IMR-90 (cell line): ENCODE results near the gene DPP10. TPM values are rescaled to one million over a fixed set of nuclear protein-coding genes. Genes with fewer than 3 reads are reported as not detected.

Experiments
- ATAC-seq: fragments of 200-7000 bp; cut with Tn5 transposase; 2 replicates; pipeline ENCODE4 v1.9.1; 2020; ENCODE audit warnings: low read depth, mild to moderate bottlenecking, moderate library complexity
- BruUV-seq: library from RNA; stranded (reverse); fragments of 400-500 nt; replicated peaks from 2 replicates; lab custom pipeline; 2021; lab: Mats Ljungman, UMichigan
- CTCF ChIA-PET: fragments of 300-600 bp; formaldehyde crosslinking; extraction: SDS; loops from one replicate; lab custom pipeline; 2021; ENCODE audit warnings: antibody characterized with exemption; lab: Yijun Ruan, JAX
- POLR2A ChIA-PET: fragments of 300-600 bp; sonication (Branson Sonifier 250); formaldehyde crosslinking; loops from one replicate; lab custom pipeline; 2022; ENCODE audit warnings: antibody characterized with exemption; ENCODE audit not compliant: unreplicated experiment; lab: Charles Lee
- DNase-seq: peaks from one replicate; pipeline ENCODE4 v3.0.0; 2013
- H2AFZ ChIP-seq: replicated peaks from 2 replicates; pipeline ENCODE3; 2013; ENCODE audit warnings: low read length, mild to moderate bottlenecking; ENCODE audit not compliant: poor library complexity
- H2AK5ac ChIP-seq: 2 replicates; pipeline ENCODE4 v1.6.1; 2013; ENCODE audit warnings: low read depth, low read length, inconsistent platforms
- H2AK9ac ChIP-seq: replicated peaks from 2 replicates; pipeline ENCODE3; 2013; ENCODE audit warnings: mild to moderate bottlenecking, low read depth, low read length, moderate library complexity; ENCODE audit not compliant: poor library complexity
- H2BK120ac ChIP-seq: 2 replicates; pipeline ENCODE4 v1.6.1; 2013; ENCODE audit warnings: low read depth, low read length, inconsistent platforms
- H2BK15ac ChIP-seq: 3 replicates; pipeline ENCODE4 v1.6.1; 2013; ENCODE audit warnings: low read depth, low read length, inconsistent platforms
- H2BK20ac ChIP-seq: 2 replicates; pipeline ENCODE4 v1.6.1; 2013; ENCODE audit warnings: low read depth, mild to moderate bottlenecking, inconsistent platforms, low read length, moderate library complexity
- H2BK5ac ChIP-seq: 2 replicates; pipeline ENCODE4 v1.6.1; 2013; ENCODE audit warnings: mild to moderate bottlenecking, low read depth, low read length, inconsistent platforms; ENCODE audit not compliant: poor library complexity, severe bottlenecking
- H3K14ac ChIP-seq: replicated peaks from 2 replicates; pipeline ENCODE4 v1.6.1; 2013; ENCODE audit warnings: low read depth, low read length, inconsistent platforms
- H3K18ac ChIP-seq: 2 replicates; pipeline ENCODE4 v1.6.1; 2013; ENCODE audit warnings: low read depth, low read length, control low read depth
- H3K23ac ChIP-seq: 2 replicates; pipeline ENCODE4 v1.6.1; 2013; ENCODE audit warnings: low read depth, low read length, inconsistent platforms
- H3K27ac ChIP-seq: 2 replicates; pipeline ENCODE4 v1.5.1; 2013; ENCODE audit warnings: mild to moderate bottlenecking, control low read depth, low read length; ENCODE audit not compliant: insufficient read depth
- H3K27me3 ChIP-seq: 2 replicates; pipeline ENCODE4 v1.6.1; 2013; ENCODE audit warnings: low read length; ENCODE audit not compliant: control insufficient read depth, insufficient read depth
- H3K36me3 ChIP-seq: 2 replicates; pipeline ENCODE4 v1.6.1; 2013; ENCODE audit warnings: low read length, mixed read lengths; ENCODE audit not compliant: control insufficient read depth, insufficient read depth
- H3K4ac ChIP-seq: 2 replicates; pipeline ENCODE4 v1.6.1; 2013; ENCODE audit warnings: low read depth, low read length, inconsistent platforms
- H3K4me1 ChIP-seq: 2 replicates; pipeline ENCODE4 v1.6.1; 2013; ENCODE audit warnings: low read length, mixed read lengths; ENCODE audit not compliant: control insufficient read depth, insufficient read depth
- H3K4me2 ChIP-seq: 2 replicates; pipeline ENCODE4 v1.6.1; 2013; ENCODE audit warnings: low read depth, mild to moderate bottlenecking, control low read depth, low read length, moderate library complexity
- H3K4me3 ChIP-seq: 2 replicates; pipeline ENCODE4 v1.5.1; 2013; ENCODE audit warnings: low read depth, mild to moderate bottlenecking, control low read depth, low read length, moderate library complexity; ENCODE audit not compliant: insufficient read depth
- H3K56ac ChIP-seq: 2 replicates; pipeline ENCODE4 v1.6.1; 2013; ENCODE audit warnings: low read length, inconsistent platforms; ENCODE audit not compliant: insufficient read depth; ENCODE audit errors: extremely low read depth
- H3K79me1 ChIP-seq, 2 experiments: 2 replicates each; pipeline ENCODE4 v1.6.1; 2013; ENCODE audit warnings: low read length in 2 of 2, inconsistent platforms in 1 of 2, low read depth in 1 of 2
- H3K9ac ChIP-seq: 2 replicates; pipeline ENCODE4 v1.6.1; 2013; ENCODE audit warnings: low read depth, low read length, control low read depth
- H3K9me1 ChIP-seq: 2 replicates; pipeline ENCODE4 v1.6.1; 2013; ENCODE audit warnings: low read length, inconsistent platforms; ENCODE audit not compliant: insufficient read depth
- H3K9me3 ChIP-seq: 2 replicates; pipeline ENCODE4 v1.6.1; 2013; ENCODE audit warnings: low read length; ENCODE audit not compliant: control insufficient read depth, insufficient read depth
- H4K20me1 ChIP-seq: 2 replicates; pipeline ENCODE4 v1.6.1; 2013; ENCODE audit warnings: low read length, inconsistent platforms; ENCODE audit not compliant: insufficient read depth
- H4K5ac ChIP-seq: 2 replicates; pipeline ENCODE4 v1.6.1; 2013; ENCODE audit warnings: mild to moderate bottlenecking, low read depth, low read length, control low read depth
- H4K8ac ChIP-seq, 2 experiments: 2 replicates each; pipeline ENCODE4 v1.6.1; 2013; ENCODE audit warnings: low read depth in 2 of 2, low read length in 2 of 2, control low read depth in 1 of 2, inconsistent platforms in 1 of 2
- H4K91ac ChIP-seq: 2 replicates; pipeline ENCODE4 v1.6.1; 2013; ENCODE audit warnings: low read depth, low read length, inconsistent platforms; ENCODE audit not compliant: insufficient read depth
- CEBPB ChIP-seq: IDR thresholded peaks from 2 replicates; pipeline ENCODE4 v1.6.1; 2012; ENCODE audit warnings: low read depth, low read length, improper control_type of control experiment
- ELK1 ChIP-seq: fragments of 150-350 bp; IDR thresholded peaks from 2 replicates; pipeline ENCODE4 v1.6.1; 2016; ENCODE audit warnings: low read depth, mild to moderate bottlenecking, low read length, moderate library complexity, borderline replicate concordance
- MAFK ChIP-seq: IDR thresholded peaks from 2 replicates; pipeline ENCODE4 v1.6.1; 2012; ENCODE audit warnings: low read depth, low read length, improper control_type of control experiment
- MAZ ChIP-seq: IDR thresholded peaks from 2 replicates; pipeline ENCODE4 v1.6.1; 2012; ENCODE audit warnings: low read depth, mild to moderate bottlenecking, low read length, improper control_type of control experiment, moderate library complexity, borderline replicate concordance
- POLR2A ChIP-seq: IDR thresholded peaks from 2 replicates; pipeline ENCODE4 v1.6.1; 2012; ENCODE audit warnings: mild to moderate bottlenecking, low read depth, low read length
- RCOR1 ChIP-seq: IDR thresholded peaks from 2 replicates; pipeline ENCODE4 v1.6.1; 2012; ENCODE audit warnings: mild to moderate bottlenecking, low read length, improper control_type of control experiment; ENCODE audit not compliant: insufficient replicate concordance
- RFX5 ChIP-seq: IDR thresholded peaks from 2 replicates; pipeline ENCODE4 v1.8.0; 2012; ENCODE audit warnings: low read depth, mild to moderate bottlenecking, low read length, moderate library complexity
- SMC3 ChIP-seq: fragments of 150-350 bp; IDR thresholded peaks from 2 replicates; pipeline ENCODE4 v1.6.1; 2016; ENCODE audit warnings: low read depth, mild to moderate bottlenecking, antibody characterized with exemption, low read length, moderate library complexity
- WGBS, 2 experiments: methylation state at CpG; one replicate each; pipeline versions ENCODE4 v1.1.5 to v1.1.7; 2013; ENCODE audit warnings: missing lambda C conversion rate in 2 of 2; ENCODE audit not compliant: insufficient read length in 1 of 2; ENCODE audit errors: extremely low coverage in 2 of 2; 5-methylcytosine and 5-hydroxymethylcytosine counted together
- dilution Hi-C: fragments of 300-500 bp; cut with HindIII; formaldehyde crosslinking; loops from one replicate; pipeline ENCODE4 v1.14.3; 2018; ENCODE audit warnings: low sequenced_read_pairs; ENCODE audit not compliant: unreplicated experiment
- in situ Hi-C: fragments of 300-500 bp; cut with MboI; formaldehyde crosslinking; loops from 3 replicates; pipeline ENCODE4 v1.14.3; 2019; ENCODE audit warnings: low sequenced_read_pairs, inconsistent platforms, mixed read lengths
- intact Hi-C: fragments of 100-400 bp; cut with micrococcal nuclease; formaldehyde crosslinking; loops from 2 replicates; pipeline ENCODE4 v1.10.0; 2022
- polyA plus RNA-seq, 3 experiments: library from polyadenylated mRNA; depleted of rRNA; stranded (reverse); fragments of >200 nt; gene quantifications; 2 replicates each; pipeline ENCODE4 v1.2.3, GENCODE V29; 2012; ENCODE audit warnings: low replicate concordance in 1 of 3
- total RNA-seq: library from RNA; depleted of rRNA; stranded (reverse); fragments of >200 nt; gene quantifications from 2 replicates; pipeline ENCODE4 v1.2.3, GENCODE V29; 2012
- TF ChIP-seq, protein P1 (sequence below): fragments of 150-350 bp; IDR thresholded peaks from 2 replicates; pipeline ENCODE4 v1.6.1; 2017; ENCODE audit warnings: mild to moderate bottlenecking, antibody characterized with exemption, low read length, low read depth
- TF ChIP-seq, protein P2 (sequence below): conservative IDR thresholded peaks from 2 replicates; pipeline ENCODE4 v1.5.1; 2012; ENCODE audit warnings: mild to moderate bottlenecking, low read depth, low read length, improper control_type of control experiment

The DPP10 gene
- total and polyA plus RNA-seq, 2 of the 4 experiments (the other 2 are of a cell fraction) = not detected

- no peak overlapping the region for H3K14ac ChIP-seq
- no peak for ATAC-seq
- H2BK20ac ChIP-seq = no peak overlapping the region
- in situ Hi-C loops (no loop called here), intact Hi-C loops (no loop called here), dilution Hi-C loops (no loop called here)
- no CpG with 5 or more reads among the region's 2 CpGs for WGBS, 2 experiments
- no peak overlapping the region for H2BK15ac ChIP-seq
- no peaks in the 10 kb centered on the region for H3K36me3 ChIP-seq
- no peaks in the 10 kb centered on the region for H3K9me1 ChIP-seq
- no peak overlapping the region for H4K5ac ChIP-seq
- H3K18ac ChIP-seq = no peak overlapping the region
- no peaks in the 10 kb centered on the region for H4K20me1 ChIP-seq
- CTCF ChIA-PET = no interaction called here
- H3K4me2 ChIP-seq = no peak overlapping the region
- no peak overlapping the region for H2AFZ ChIP-seq
- H3K27me3 ChIP-seq = no peaks in the 10 kb centered on the region
- H3K4me1 ChIP-seq = no peaks in the 10 kb centered on the region
- H2AK5ac ChIP-seq = no peak overlapping the region
- no peak overlapping the region for H3K27ac ChIP-seq
- no peak overlapping the region for H3K4me3 ChIP-seq
- no peak for DNase-seq
- H3K4ac ChIP-seq = no peak overlapping the region
- H3K9me3 ChIP-seq = peaks cover 6% of the 10 kb centered on the region; the same call in 1 of the 2 replicates
- no TSS peak for BruUV-seq
- H2BK120ac ChIP-seq = no peak overlapping the region
- POLR2A ChIA-PET = no interaction called here
- no peak overlapping the region for H3K23ac ChIP-seq
- H3K9ac ChIP-seq = no peak overlapping the region
- H3K56ac ChIP-seq = no peak overlapping the region
- no peak overlapping the region for H4K91ac ChIP-seq
- no peak overlapping the region for H2BK5ac ChIP-seq
- TF ChIP-seq MAFK = no peak
- TF ChIP-seq, protein P1, sequence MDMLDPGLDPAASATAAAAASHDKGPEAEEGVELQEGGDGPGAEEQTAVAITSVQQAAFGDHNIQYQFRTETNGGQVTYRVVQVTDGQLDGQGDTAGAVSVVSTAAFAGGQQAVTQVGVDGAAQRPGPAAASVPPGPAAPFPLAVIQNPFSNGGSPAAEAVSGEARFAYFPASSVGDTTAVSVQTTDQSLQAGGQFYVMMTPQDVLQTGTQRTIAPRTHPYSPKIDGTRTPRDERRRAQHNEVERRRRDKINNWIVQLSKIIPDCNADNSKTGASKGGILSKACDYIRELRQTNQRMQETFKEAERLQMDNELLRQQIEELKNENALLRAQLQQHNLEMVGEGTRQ = no peak
- no peak for TF ChIP-seq CEBPB
- TF ChIP-seq POLR2A = no peak
- TF ChIP-seq SMC3 = no peak
- TF ChIP-seq RFX5 = no peak
- no peak for TF ChIP-seq ELK1
- TF ChIP-seq MAZ = no peak
- TF ChIP-seq, protein P2, sequence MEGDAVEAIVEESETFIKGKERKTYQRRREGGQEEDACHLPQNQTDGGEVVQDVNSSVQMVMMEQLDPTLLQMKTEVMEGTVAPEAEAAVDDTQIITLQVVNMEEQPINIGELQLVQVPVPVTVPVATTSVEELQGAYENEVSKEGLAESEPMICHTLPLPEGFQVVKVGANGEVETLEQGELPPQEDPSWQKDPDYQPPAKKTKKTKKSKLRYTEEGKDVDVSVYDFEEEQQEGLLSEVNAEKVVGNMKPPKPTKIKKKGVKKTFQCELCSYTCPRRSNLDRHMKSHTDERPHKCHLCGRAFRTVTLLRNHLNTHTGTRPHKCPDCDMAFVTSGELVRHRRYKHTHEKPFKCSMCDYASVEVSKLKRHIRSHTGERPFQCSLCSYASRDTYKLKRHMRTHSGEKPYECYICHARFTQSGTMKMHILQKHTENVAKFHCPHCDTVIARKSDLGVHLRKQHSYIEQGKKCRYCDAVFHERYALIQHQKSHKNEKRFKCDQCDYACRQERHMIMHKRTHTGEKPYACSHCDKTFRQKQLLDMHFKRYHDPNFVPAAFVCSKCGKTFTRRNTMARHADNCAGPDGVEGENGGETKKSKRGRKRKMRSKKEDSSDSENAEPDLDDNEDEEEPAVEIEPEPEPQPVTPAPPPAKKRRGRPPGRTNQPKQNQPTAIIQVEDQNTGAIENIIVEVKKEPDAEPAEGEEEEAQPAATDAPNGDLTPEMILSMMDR = no peak
- TF ChIP-seq RCOR1 = no peak
- H2AK9ac ChIP-seq = no peak overlapping the region
- no peak overlapping the region for H4K8ac ChIP-seq
- no peaks in the 10 kb centered on the region for H3K79me1 ChIP-seq
Observed at GRCh38 chr2:115460008-115460407, 1017.6 kb downstream of the DPP10 start.
